GM23248 (cell line): ENCODE measurements around the gene TMEM38B.
"Not testable (repeated sequence)": the region's sequence is repeated elsewhere in the genome, so short reads cannot be mapped to it uniquely, and the experiment has no call there.

Experiments
- EZH2 ChIP-seq: fragments of 200-600 bp; sonication (generic); IDR thresholded peaks from 2 replicates; pipeline ENCODE4 v1.6.1; 2018; ENCODE audit warnings: antibody characterized with exemption, mild to moderate bottlenecking; ENCODE audit not compliant: insufficient read depth, poor library complexity, severe bottlenecking
- EZH2phosphoT487 ChIP-seq: fragments of 200-600 bp; sonication (generic); IDR thresholded peaks from 2 replicates; pipeline ENCODE4 v1.6.1; 2018; ENCODE audit warnings: antibody characterized with exemption, moderate library complexity, mild to moderate bottlenecking, low read depth; ENCODE audit not compliant: insufficient read depth

DNA sequence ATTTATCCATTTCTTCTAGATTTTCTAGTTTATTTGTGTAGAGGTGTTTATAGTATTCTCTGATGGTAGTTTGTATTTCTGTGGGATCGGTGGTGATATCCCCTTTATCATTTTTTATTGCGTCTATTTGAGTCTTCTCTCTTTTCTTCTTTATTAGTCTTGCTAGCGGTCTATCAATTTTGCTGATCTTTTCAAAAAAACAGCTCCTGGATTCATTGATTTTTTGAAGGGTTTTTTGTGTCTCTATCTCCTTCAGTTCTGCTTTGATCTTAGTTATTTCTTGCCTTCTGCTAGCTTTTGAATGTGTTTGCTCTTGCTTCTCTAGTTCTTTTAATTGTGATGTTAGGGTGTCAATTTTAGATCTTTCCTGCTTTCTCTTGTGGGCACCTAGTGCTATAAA is 53.0 kb downstream of the TMEM38B start:
- TF ChIP-seq EZH2, EZH2phosphoT487: not testable (repeated sequence)
